Measurements from ENCODE around the gene SWT1.
A peak's percentile ranks its signal among the peaks of the same experiment; 100 is the strongest.

Gene SWT1

DNA sequence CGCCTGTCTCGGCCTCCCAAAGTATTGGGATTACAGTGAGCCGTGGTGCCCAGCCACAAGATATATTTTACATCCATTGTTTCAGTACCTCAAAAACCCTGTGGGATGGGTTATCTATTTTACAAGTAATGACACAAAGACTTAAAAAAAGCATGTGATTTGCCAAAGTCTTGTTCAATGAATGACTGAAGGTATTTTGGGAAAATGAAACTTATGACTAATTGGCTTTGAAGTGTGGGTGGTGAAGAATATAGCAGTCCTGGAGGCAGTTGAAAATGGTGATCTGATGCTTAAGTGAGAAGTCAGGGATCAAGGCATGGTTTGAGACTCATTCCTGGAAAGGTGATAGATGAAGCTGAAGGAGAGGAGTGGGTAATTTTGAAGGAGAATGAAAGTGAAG lies 3.0 kb downstream of the SWT1 start:
- ATAC-seq: no peak
- no peak for TF ChIP-seq OSR1 (CRISPR knock-in tag; IDR thresholded peaks at IDR 0.05)
- no peak for TF ChIP-seq ZNF565 (CRISPR knock-in tag; conservative IDR thresholded peaks at IDR 0.05; ENCODE audit: low read depth)
- TF ChIP-seq TCF4 (CRISPR knock-in tag; IDR thresholded peaks at IDR 0.05; ENCODE audit: borderline replicate concordance): no peak

DNA sequence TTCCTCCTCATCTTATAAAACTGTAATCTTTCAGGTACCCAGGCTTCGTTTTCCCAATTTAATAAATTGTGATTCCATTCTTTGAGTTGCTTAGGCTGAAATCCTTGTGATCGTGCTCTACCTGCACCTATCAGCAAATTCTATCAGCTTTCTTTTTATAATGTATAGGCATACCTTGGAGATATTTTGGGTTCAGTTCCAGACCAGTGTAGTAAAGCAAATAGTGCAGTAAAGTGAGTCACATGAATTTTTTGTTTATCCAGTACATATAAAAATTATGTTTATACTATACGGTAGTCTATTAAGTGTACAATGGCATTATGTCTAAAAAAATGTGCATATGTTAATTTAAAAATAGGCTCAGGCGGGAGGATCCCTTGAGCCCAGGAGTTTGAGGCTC lies 5.5 kb downstream of the SWT1 start:
- no peak for ATAC-seq

DNA sequence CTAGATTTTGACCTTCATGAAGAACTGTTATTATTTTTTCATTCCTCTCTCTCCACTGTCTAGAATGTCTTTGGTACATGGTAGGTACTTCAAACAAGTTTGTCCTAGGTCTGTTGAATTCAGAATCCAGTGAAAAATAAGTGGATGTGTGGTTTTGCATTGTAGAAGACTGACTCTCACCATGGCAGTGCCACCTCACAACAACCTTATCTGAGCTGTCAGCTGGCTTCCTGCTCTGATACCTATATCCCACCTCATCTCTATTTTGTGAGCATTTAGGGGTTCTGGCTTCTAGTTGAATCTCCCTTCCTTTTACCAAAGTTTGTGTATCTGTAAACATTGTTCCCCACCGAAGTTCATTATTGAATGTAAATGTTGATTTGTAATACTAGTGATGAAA lies 9.1 kb downstream of the SWT1 start:
- no peak for ATAC-seq
- TF ChIP-seq ZNF565 (CRISPR knock-in tag; conservative IDR thresholded peaks at IDR 0.05; ENCODE audit: low read depth) (no peak), OSR1 (CRISPR knock-in tag; IDR thresholded peaks at IDR 0.05) (no peak), TOX (CRISPR knock-in tag; IDR thresholded peaks at IDR 0.05; ENCODE audit: borderline replicate concordance) (no peak), ZNF8 (CRISPR knock-in tag; IDR thresholded peaks at IDR 0.05) (no peak), PPARA (CRISPR knock-in tag; IDR thresholded peaks at IDR 0.05; ENCODE audit: borderline replicate concordance) (no peak), RARB (CRISPR knock-in tag; IDR thresholded peaks at IDR 0.05) (no peak), GLIS3 (CRISPR knock-in tag; IDR thresholded peaks at IDR 0.05) (no peak), ZC3H10 (CRISPR knock-in tag; IDR thresholded peaks at IDR 0.05) (no peak), ISL1 (CRISPR knock-in tag; IDR thresholded peaks at IDR 0.05) (no peak), TCF4 (CRISPR knock-in tag; IDR thresholded peaks at IDR 0.05; ENCODE audit: borderline replicate concordance) (no peak), ZNF70 (CRISPR knock-in tag; IDR thresholded peaks at IDR 0.05) (no peak), CSDC2 (CRISPR knock-in tag; IDR thresholded peaks at IDR 0.05) (no peak)
- TF ChIP-seq, protein P1, sequence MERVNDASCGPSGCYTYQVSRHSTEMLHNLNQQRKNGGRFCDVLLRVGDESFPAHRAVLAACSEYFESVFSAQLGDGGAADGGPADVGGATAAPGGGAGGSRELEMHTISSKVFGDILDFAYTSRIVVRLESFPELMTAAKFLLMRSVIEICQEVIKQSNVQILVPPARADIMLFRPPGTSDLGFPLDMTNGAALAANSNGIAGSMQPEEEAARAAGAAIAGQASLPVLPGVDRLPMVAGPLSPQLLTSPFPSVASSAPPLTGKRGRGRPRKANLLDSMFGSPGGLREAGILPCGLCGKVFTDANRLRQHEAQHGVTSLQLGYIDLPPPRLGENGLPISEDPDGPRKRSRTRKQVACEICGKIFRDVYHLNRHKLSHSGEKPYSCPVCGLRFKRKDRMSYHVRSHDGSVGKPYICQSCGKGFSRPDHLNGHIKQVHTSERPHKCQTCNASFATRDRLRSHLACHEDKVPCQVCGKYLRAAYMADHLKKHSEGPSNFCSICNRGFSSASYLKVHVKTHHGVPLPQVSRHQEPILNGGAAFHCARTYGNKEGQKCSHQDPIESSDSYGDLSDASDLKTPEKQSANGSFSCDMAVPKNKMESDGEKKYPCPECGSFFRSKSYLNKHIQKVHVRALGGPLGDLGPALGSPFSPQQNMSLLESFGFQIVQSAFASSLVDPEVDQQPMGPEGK (CRISPR knock-in tag; IDR thresholded peaks at IDR 0.05; ENCODE audit: borderline replicate concordance): no peak
- TF ChIP-seq, protein P2, sequence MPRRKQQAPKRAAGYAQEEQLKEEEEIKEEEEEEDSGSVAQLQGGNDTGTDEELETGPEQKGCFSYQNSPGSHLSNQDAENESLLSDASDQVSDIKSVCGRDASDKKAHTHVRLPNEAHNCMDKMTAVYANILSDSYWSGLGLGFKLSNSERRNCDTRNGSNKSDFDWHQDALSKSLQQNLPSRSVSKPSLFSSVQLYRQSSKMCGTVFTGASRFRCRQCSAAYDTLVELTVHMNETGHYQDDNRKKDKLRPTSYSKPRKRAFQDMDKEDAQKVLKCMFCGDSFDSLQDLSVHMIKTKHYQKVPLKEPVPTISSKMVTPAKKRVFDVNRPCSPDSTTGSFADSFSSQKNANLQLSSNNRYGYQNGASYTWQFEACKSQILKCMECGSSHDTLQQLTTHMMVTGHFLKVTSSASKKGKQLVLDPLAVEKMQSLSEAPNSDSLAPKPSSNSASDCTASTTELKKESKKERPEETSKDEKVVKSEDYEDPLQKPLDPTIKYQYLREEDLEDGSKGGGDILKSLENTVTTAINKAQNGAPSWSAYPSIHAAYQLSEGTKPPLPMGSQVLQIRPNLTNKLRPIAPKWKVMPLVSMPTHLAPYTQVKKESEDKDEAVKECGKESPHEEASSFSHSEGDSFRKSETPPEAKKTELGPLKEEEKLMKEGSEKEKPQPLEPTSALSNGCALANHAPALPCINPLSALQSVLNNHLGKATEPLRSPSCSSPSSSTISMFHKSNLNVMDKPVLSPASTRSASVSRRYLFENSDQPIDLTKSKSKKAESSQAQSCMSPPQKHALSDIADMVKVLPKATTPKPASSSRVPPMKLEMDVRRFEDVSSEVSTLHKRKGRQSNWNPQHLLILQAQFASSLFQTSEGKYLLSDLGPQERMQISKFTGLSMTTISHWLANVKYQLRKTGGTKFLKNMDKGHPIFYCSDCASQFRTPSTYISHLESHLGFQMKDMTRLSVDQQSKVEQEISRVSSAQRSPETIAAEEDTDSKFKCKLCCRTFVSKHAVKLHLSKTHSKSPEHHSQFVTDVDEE (CRISPR knock-in tag; IDR thresholded peaks at IDR 0.05): no peak

More for the DNA sequence above, 5.5 kb downstream of the SWT1 start:
- TF ChIP-seq ZFP30 (CRISPR knock-in tag; IDR thresholded peaks at IDR 0.05) (no peak), GLIS3 (CRISPR knock-in tag; IDR thresholded peaks at IDR 0.05) (no peak), ESRRG (CRISPR knock-in tag; IDR thresholded peaks at IDR 0.05) (no peak)
- TF ChIP-seq, protein P3, sequence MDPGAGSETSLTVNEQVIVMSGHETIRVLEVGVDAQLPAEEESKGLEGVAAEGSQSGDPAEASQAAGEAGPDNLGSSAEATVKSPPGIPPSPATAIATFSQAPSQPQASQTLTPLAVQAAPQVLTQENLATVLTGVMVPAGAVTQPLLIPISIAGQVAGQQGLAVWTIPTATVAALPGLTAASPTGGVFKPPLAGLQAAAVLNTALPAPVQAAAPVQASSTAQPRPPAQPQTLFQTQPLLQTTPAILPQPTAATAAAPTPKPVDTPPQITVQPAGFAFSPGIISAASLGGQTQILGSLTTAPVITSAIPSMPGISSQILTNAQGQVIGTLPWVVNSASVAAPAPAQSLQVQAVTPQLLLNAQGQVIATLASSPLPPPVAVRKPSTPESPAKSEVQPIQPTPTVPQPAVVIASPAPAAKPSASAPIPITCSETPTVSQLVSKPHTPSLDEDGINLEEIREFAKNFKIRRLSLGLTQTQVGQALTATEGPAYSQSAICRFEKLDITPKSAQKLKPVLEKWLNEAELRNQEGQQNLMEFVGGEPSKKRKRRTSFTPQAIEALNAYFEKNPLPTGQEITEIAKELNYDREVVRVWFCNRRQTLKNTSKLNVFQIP (CRISPR knock-in tag; IDR thresholded peaks at IDR 0.05; ENCODE audit: borderline replicate concordance, low read depth): no peak

DNA sequence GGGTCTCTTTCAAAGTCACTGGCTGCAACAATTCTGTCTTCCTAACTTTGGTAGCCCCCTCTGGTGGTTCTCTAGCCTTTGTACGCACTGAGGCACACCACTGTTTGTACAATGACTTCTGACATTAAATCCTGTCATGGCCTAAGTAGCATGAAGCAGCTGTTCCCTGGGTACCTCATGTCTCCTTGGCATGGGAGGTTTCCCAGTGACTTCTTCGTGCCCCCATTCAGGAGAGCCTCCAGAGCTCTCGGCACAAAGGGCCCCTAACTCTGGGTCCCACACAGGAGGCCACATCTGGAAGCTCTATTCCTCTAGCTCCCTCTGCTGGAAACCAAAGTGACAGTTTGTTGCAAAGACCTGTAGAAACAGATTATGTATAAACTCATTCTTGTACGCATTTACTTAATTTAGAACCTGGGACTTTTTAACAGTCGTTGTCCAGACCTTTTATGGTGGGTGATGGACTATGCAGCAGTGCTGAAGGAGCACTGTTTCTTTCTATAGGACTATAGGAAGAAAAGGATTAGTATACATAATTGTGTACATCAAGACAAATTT lies 13.4 kb downstream of the SWT1 start:
- ATAC-seq: peak; percentile 98

More for the DNA sequence above, 13.4 kb downstream of the SWT1 start:
- TF ChIP-seq, protein P2 (CRISPR knock-in tag; IDR thresholded peaks at IDR 0.05): no peak
- TF ChIP-seq ISL1 (CRISPR knock-in tag; IDR thresholded peaks at IDR 0.05) (no peak), PPARA (CRISPR knock-in tag; IDR thresholded peaks at IDR 0.05; ENCODE audit: borderline replicate concordance) (no peak), RARB (CRISPR knock-in tag; IDR thresholded peaks at IDR 0.05) (no peak), ARNTL (CRISPR knock-in tag; IDR thresholded peaks at IDR 0.05; ENCODE audit: borderline replicate concordance, low read depth) (no peak), BACH2 (CRISPR knock-in tag; IDR thresholded peaks at IDR 0.05; ENCODE audit: borderline replicate concordance) (no peak), SNAI2 (CRISPR knock-in tag; IDR thresholded peaks at IDR 0.05) (no peak), ZC3H10 (CRISPR knock-in tag; IDR thresholded peaks at IDR 0.05) (no peak), ZNF565 (CRISPR knock-in tag; conservative IDR thresholded peaks at IDR 0.05; ENCODE audit: low read depth) (no peak)
- TF ChIP-seq, protein P3 (CRISPR knock-in tag; IDR thresholded peaks at IDR 0.05; ENCODE audit: borderline replicate concordance, low read depth): no peak
- TF ChIP-seq, protein P1 (CRISPR knock-in tag; IDR thresholded peaks at IDR 0.05; ENCODE audit: borderline replicate concordance): no peak

Data from SK-N-SH treated with all-trans-retinoic acid at 6 μM for 48 hours (cell line).